Measurements from ENCODE around the gene SLC7A7. TPM values are rescaled to one million over a fixed set of nuclear protein-coding genes. Genes with fewer than 3 reads are reported as not detected.
"Not testable (repeated sequence)": the region's sequence is repeated elsewhere in the genome, so short reads cannot be mapped to it uniquely, and the experiment has no call there.

Gene SLC7A7
- total and polyA plus RNA-seq, 2 donors: 10.7 to 16.7 TPM

- Histone ChIP-seq H3K4me1 (ENCODE audit: control insufficient read depth in 2 of 2, insufficient read depth in 2 of 2, low read length in 2 of 2) (no peaks in the 10 kb centered on the region), H3K27ac (ENCODE audit: low read depth in 1 of 2, low read length in 1 of 2) (no peak overlapping the region), H3K36me3 (ENCODE audit: control insufficient read depth in 2 of 2, insufficient read depth in 2 of 2, low read length in 1 of 2) (no peaks in the 10 kb centered on the region), H3K4me3 (ENCODE audit: low read length in 2 of 2) (no peak overlapping the region), H3K9me3 (ENCODE audit: control insufficient read depth in 2 of 2, insufficient read depth in 1 of 2, low read length in 1 of 2) (no peaks in the 10 kb centered on the region), H3K27me3 (ENCODE audit: control insufficient read depth in 2 of 2, insufficient read depth in 1 of 2, low read length in 1 of 2) (no peaks in the 10 kb centered on the region)
- DNase-seq (ENCODE audit: low read depth in 6 of 9, low spot score in 9 of 9): no peak
- WGBS: over 99% methylated on average over 4 of the region's 4 CpGs
These were observed 28.6 kb downstream of the SLC7A7 start for GRCh38 chr14:22786685-22787084.

DNA sequence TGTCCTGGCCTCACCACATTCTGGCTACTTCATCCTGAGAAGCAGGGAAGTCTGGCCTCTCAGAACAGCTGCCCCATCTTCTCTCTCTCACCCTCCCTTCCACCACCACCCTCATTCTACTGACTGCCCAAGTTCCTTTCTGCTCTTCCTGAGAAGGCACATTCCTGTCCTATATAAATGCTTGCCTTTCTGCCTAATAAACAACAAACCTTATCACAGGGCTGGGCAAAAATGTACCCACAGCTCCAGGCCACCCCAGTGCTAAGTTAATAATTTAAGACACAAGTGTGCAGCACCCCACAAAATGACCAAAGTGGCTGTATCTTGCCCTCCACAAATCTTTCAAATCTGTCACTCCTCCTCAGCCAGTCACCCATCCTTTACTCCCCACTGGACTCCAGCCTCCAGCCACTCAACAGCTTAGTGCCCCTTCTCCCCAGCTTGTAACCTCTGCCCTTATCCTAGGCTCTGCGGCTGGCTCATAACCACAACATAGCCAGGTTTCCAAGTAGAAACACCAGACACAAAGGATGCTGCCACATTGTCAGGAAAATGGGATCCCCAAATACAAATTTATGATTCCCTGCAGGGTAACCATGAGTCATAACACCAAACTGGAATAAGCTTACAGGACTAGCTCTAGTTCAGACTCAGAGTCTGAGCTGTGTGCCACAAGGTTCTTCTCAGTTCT lies 33.8 kb downstream of the SLC7A7 start:
- Histone ChIP-seq H3K27ac (ENCODE audit: low read depth in 1 of 2, low read length in 1 of 2) (no peak overlapping the region), H3K4me1 (ENCODE audit: control insufficient read depth in 2 of 2, insufficient read depth in 2 of 2, low read length in 2 of 2) (no peaks in the 10 kb centered on the region), H3K4me3 (ENCODE audit: low read length in 2 of 2) (no peak overlapping the region), H3K27me3 (ENCODE audit: control insufficient read depth in 2 of 2, insufficient read depth in 1 of 2, low read length in 1 of 2) (no peaks in the 10 kb centered on the region), H3K9me3 (ENCODE audit: control insufficient read depth in 2 of 2, insufficient read depth in 1 of 2, low read length in 1 of 2) (no peaks in the 10 kb centered on the region), H3K36me3 (ENCODE audit: control insufficient read depth in 2 of 2, insufficient read depth in 2 of 2, low read length in 1 of 2) (no peaks in the 10 kb centered on the region)
- 0% methylated on average over 1 of the region's 1 CpG for WGBS
- DNase-seq (ENCODE audit: low read depth in 6 of 9, low spot score in 9 of 9): no peak

- no peak for DNase-seq (ENCODE audit: low read depth in 6 of 9, low spot score in 9 of 9)
- Histone ChIP-seq H3K4me3 (ENCODE audit: low read length in 2 of 2) (no peak overlapping the region), H3K27ac (ENCODE audit: low read depth in 1 of 2, low read length in 1 of 2) (no peak overlapping the region), H3K36me3 (ENCODE audit: control insufficient read depth in 2 of 2, insufficient read depth in 2 of 2, low read length in 1 of 2) (peaks cover 0 to 1% of the 10 kb centered on the region in 2 donors), H3K9me3 (ENCODE audit: control insufficient read depth in 2 of 2, insufficient read depth in 1 of 2, low read length in 1 of 2) (no peaks in the 10 kb centered on the region), H3K4me1 (ENCODE audit: control insufficient read depth in 2 of 2, insufficient read depth in 2 of 2, low read length in 2 of 2) (no peaks in the 10 kb centered on the region), H3K27me3 (ENCODE audit: control insufficient read depth in 2 of 2, insufficient read depth in 1 of 2, low read length in 1 of 2) (no peaks in the 10 kb centered on the region)
- WGBS: 88% methylated on average over 5 of the region's 5 CpGs
These were observed 34.3 kb downstream of the SLC7A7 start for GRCh38 chr14:22780941-22781300.

GRCh38 chr14:22780105-22780679 lies 35.0 kb downstream of the SLC7A7 start:
- Histone ChIP-seq H3K36me3 (ENCODE audit: control insufficient read depth in 2 of 2, insufficient read depth in 2 of 2, low read length in 1 of 2) (peaks cover 0 to 8% of the 10 kb centered on the region in 2 donors), H3K27me3 (ENCODE audit: control insufficient read depth in 2 of 2, insufficient read depth in 1 of 2, low read length in 1 of 2) (no peaks in the 10 kb centered on the region), H3K4me3 (ENCODE audit: low read length in 2 of 2) (no peak overlapping the region), H3K9me3 (ENCODE audit: control insufficient read depth in 2 of 2, insufficient read depth in 1 of 2, low read length in 1 of 2) (no peaks in the 10 kb centered on the region), H3K4me1 (ENCODE audit: control insufficient read depth in 2 of 2, insufficient read depth in 2 of 2, low read length in 2 of 2) (no peaks in the 10 kb centered on the region), H3K27ac (ENCODE audit: low read depth in 1 of 2, low read length in 1 of 2) (no peak overlapping the region)
- 95% methylated on average over 2 of the region's 2 CpGs for whole genome bisulfite sequencing
- DNase-seq (ENCODE audit: low read depth in 6 of 9, low spot score in 9 of 9): no peak

DNA sequence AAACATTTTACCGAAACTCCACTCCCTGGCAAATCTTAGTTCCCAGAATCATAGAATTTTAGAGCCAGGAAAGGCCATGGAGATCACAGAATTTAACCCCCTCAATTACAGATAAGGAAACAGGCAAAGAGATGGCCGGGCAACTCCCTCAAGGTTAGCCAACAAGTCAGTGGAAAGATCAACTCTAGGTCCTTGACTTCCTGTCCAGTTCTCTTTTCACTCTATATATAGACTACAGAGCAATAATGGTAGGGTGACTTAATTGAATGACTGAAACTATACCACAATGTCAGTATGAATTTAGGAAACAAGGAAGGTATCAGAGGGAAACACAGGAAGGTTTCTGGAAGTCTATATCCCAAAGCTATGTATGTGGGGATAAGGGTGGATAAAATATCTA lies 37.2 kb downstream of the SLC7A7 start:
- DNase-seq (ENCODE audit: low read depth in 6 of 9, low spot score in 9 of 9): no peak
- no peaks in the 10 kb centered on the region for H3K9me3 ChIP-seq (ENCODE audit: control insufficient read depth in 2 of 2, insufficient read depth in 1 of 2, low read length in 1 of 2)
- H3K4me1 ChIP-seq (ENCODE audit: control insufficient read depth in 2 of 2, insufficient read depth in 2 of 2, low read length in 2 of 2): no peaks in the 10 kb centered on the region
- no peak overlapping the region for H3K27ac ChIP-seq (ENCODE audit: low read depth in 1 of 2, low read length in 1 of 2)
- no peaks in the 10 kb centered on the region for H3K27me3 ChIP-seq (ENCODE audit: control insufficient read depth in 2 of 2, insufficient read depth in 1 of 2, low read length in 1 of 2)
- whole genome bisulfite sequencing: 97% methylated on average over 2 of the region's 2 CpGs
- H3K36me3 ChIP-seq (ENCODE audit: control insufficient read depth in 2 of 2, insufficient read depth in 2 of 2, low read length in 1 of 2): peaks cover 12 to 22% of the 10 kb centered on the region in 2 donors
- no peak overlapping the region for H3K4me3 ChIP-seq (ENCODE audit: low read length in 2 of 2)

DNA sequence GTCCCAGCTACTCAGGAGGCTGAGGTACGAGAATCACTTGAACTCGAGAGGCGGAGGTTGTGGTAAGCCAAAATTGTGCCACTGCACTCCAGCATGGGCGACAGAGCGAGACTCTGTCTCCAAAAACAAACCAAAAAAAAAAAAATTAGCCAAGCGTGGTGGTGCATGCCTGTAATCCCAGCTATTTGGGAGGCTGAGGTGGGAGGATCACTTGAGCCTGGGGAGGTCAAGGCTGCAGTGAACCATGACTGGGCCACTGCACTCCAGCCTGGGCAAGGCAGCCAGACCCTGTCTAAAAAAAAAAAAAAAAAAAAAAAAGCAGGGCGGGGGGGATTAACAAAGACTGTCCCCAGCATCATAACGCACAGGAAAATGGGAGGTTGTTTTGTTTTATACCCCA lies 38.4 kb downstream of the SLC7A7 start:
- WGBS: 90% methylated on average over 8 of the region's 8 CpGs
- peaks cover 17 to 26% of the 10 kb centered on the region in 2 donors for H3K36me3 ChIP-seq (ENCODE audit: control insufficient read depth in 2 of 2, insufficient read depth in 2 of 2, low read length in 1 of 2)
- H3K27ac ChIP-seq (ENCODE audit: low read depth in 1 of 2, low read length in 1 of 2); H3K27me3 ChIP-seq (ENCODE audit: control insufficient read depth in 2 of 2, insufficient read depth in 1 of 2, low read length in 1 of 2); H3K4me3 ChIP-seq (ENCODE audit: low read length in 2 of 2); H3K9me3 ChIP-seq (ENCODE audit: control insufficient read depth in 2 of 2, insufficient read depth in 1 of 2, low read length in 1 of 2); H3K4me1 ChIP-seq (ENCODE audit: control insufficient read depth in 2 of 2, insufficient read depth in 2 of 2, low read length in 2 of 2); DNase-seq (ENCODE audit: low read depth in 6 of 9, low spot score in 9 of 9): not testable (repeated sequence)

- H3K4me3 ChIP-seq (ENCODE audit: low read length in 2 of 2): no peak overlapping the region
- no peak for DNase-seq (ENCODE audit: low read depth in 6 of 9, low spot score in 9 of 9)
- 98% methylated on average over 2 of the region's 2 CpGs for WGBS
- no peaks in the 10 kb centered on the region for H3K4me1 ChIP-seq (ENCODE audit: control insufficient read depth in 2 of 2, insufficient read depth in 2 of 2, low read length in 2 of 2)
- H3K27me3 ChIP-seq (ENCODE audit: control insufficient read depth in 2 of 2, insufficient read depth in 1 of 2, low read length in 1 of 2): no peaks in the 10 kb centered on the region
- H3K9me3 ChIP-seq (ENCODE audit: control insufficient read depth in 2 of 2, insufficient read depth in 1 of 2, low read length in 1 of 2): no peaks in the 10 kb centered on the region
- H3K27ac ChIP-seq (ENCODE audit: low read depth in 1 of 2, low read length in 1 of 2): no peak overlapping the region
- H3K36me3 ChIP-seq (ENCODE audit: control insufficient read depth in 2 of 2, insufficient read depth in 2 of 2, low read length in 1 of 2): peaks cover 23 to 32% of the 10 kb centered on the region in 2 donors
These were observed 39.0 kb downstream of the SLC7A7 start for GRCh38 chr14:22776215-22776614.

DNA sequence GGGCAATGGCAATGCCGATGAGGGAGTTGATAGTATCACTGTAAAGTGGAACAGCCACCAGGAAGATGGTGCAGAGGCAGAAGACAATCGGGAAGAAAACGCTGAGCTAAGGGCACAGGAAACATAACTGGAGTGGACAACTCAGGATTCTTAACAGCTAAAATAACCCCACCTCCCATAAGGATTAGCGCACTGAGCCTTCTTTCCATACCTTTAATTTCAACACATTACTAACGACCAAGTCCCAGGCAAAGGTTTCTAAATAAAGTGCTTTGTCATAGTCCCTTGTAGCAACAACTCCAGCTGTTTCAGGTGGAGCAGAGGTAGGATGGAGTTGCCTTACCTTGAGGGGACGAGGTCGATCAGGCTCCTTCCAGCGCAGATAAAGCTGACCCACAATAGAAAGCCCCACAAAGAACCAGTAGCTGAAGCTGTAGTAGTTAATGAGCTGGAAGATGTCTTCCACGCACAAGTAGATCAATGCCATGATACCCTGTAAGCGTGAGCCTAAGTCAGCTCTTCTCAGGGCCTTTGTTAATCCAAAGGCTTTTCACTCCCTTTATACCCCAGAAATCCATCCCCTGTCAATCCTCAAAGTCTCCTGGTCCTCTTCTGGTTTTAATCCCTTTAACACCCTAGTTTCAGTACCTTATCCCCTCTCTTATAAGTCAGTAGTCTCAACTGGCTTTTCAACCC lies 41.1 kb downstream of the SLC7A7 start:
- Histone ChIP-seq H3K27me3 (ENCODE audit: control insufficient read depth in 2 of 2, insufficient read depth in 1 of 2, low read length in 1 of 2) (no peaks in the 10 kb centered on the region), H3K4me3 (ENCODE audit: low read length in 2 of 2) (no peak overlapping the region), H3K36me3 (ENCODE audit: control insufficient read depth in 2 of 2, insufficient read depth in 2 of 2, low read length in 1 of 2) (peaks cover 44 to 53% of the 10 kb centered on the region in 2 donors), H3K9me3 (ENCODE audit: control insufficient read depth in 2 of 2, insufficient read depth in 1 of 2, low read length in 1 of 2) (no peaks in the 10 kb centered on the region), H3K27ac (ENCODE audit: low read depth in 1 of 2, low read length in 1 of 2) (no peak overlapping the region), H3K4me1 (ENCODE audit: control insufficient read depth in 2 of 2, insufficient read depth in 2 of 2, low read length in 2 of 2) (no peaks in the 10 kb centered on the region)
- WGBS: 94% methylated on average over 10 of the region's 10 CpGs
- no peak for DNase-seq (ENCODE audit: low read depth in 6 of 9, low spot score in 9 of 9)
